A204.1 (cell line): ENCODE results near the gene RPL31.

Source experiments
- FAIRE-seq: peaks from 2 replicates; lab custom pipeline; 2012; peaks lifted over from hg19 to GRCh38; lab: Jason Lieb, UNC

The RPL31 gene

DNA sequence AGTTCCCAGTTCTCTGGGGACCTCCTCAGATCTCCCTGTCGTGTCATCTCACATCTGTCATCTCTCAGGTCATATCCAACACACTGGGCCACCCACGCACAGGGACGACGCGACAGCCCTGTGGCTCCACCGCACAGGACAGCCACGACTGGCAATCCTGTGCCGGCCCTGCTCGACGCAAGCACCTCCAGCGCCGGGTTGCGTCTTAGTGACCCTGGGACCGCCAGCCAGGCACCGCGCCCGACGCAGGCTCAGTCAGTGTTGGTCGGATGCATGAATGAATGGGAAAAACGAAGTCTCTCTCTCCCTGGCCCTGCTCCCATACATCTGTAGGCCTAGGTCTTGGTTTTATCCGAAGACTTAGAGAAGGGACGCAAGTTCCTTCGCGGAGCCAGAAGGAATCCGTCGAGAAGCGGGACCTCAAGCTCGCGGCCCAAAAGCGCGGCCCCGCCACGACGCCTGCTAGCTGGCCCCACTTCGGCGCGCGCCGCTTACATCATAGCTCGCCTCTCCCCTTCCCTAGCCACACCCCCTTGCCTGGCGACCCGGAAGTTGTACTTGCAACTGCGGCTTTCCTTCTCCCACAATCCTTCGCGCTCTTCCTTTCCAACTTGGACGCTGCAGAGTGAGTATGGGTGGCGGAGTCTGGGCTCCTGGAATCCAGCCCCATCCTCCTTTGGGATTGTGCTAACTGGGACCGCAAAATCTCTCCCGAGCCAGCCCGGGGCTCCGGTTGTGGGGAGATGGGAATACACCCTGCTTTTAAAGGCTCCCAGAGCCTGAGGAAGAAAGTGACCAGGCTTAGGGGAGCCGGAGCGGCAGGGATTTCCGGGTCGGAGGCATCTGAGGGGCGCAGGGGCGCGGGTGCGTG is at the start of gene RPL31:
Gene RPL31, plus strand, starts transcription at position 599 of the 871 bp plus-strand sequence. CDS start 413 bp downstream, outside the sequence.
- peak; percentile 14 for FAIRE-seq

DNA sequence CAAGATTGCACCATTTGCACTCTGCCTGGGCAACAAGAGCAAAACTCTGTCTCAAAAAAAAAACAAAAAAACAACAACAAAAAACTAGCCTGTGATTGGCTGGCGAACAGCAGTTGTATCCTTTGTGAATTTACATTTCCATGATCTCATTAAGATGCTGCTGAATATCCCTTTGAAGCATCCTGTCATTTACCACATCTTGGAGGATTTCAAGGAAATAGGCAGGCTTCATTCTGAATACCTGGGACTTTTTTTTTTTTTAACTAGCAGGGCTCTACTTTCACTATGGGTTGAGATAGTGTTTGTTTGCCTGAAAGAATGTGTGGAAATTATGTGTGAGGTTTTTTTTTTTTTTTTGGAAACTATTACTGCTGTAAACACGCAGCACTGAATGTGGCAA is 49.6 kb upstream of the RPL31 start:
- no peak for FAIRE-seq

DNA sequence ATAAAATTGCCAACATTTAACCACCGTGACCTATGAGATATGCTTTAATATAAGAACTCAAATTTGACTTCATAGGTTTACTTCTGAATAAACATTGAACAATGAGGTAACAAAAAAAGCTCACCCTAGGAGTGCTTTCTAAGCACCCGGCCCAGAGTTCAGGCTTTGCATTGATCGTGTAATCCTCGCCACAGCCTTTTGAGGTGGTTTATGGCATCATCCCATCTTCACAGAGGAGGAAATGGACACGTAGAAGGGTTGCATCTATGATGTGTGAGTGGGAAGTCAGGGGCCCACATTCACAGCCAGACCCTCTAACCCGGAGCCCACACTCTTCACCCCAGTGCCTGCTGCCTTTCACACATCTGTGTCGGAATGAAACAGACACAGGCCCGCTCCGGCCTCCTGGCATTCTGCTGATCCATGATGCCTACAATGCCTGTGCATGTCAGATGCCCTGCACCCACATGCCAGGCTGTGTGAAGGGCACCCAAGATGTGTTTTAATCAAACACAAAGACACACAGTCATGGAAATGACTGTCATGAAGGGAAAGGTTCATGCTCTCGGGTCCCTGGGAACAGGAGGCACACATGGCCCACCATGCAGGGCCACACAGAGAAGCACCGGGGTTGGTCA is 48.6 kb upstream of the RPL31 start:
- no peak for FAIRE-seq

DNA sequence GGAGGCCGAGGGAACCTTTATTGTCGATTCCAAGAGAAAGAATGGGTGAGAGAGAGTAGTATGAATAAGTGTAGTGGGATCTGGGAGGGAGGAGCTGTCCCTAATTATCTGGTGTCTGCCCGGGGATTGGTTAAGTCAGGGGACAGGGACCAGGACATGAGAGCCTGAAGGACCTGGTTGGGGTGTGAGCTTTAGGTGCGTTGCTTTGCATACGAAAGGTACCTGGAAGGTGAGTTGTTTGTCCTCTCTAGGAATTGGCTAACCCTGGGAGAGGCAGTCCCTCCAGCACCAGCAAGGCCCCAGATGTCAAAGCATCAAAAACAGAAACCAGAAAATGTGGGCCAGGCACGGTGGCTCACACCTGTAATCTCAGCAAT is 48.1 kb upstream of the RPL31 start:
- FAIRE-seq = no peak

DNA sequence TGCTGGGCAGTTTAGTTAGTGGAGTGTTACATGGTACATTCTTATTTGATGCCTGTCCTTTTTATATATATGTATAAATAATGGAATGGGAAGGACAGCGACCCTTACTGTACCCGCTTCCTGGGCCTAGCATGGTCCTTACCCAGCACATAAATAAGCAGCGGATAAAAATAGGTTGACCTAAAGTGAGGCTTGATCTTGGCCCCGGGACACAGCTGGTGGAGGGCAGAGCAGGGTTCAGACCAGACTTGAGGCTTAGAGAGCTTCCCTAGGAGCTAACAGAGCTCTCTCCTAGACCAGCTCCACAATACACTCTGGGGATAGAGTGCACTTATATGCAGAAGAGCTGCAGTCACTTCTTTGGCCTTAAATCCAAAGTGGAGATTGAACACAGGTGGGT is 46.9 kb upstream of the RPL31 start:
- no peak for FAIRE-seq

DNA sequence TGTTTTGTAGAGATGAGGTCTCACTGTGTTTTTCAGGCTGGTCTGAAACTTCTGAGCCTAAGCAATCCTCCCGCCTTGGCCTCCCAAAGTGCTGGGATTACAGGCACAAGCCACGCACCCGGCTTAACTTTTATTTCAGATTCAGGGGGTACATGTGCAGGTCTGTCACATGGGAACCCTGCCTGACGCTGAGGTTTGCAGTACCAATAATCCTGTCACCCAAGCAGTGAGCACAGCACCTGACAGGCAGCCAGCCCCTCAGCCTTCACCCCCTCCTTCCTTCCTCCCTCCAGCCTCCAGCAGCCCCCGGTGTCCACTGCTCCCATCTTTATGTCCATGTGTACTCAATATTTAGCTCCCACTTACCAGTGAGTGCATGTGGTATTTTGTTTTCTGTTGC is 46.0 kb upstream of the RPL31 start:
- no peak for FAIRE-seq

DNA sequence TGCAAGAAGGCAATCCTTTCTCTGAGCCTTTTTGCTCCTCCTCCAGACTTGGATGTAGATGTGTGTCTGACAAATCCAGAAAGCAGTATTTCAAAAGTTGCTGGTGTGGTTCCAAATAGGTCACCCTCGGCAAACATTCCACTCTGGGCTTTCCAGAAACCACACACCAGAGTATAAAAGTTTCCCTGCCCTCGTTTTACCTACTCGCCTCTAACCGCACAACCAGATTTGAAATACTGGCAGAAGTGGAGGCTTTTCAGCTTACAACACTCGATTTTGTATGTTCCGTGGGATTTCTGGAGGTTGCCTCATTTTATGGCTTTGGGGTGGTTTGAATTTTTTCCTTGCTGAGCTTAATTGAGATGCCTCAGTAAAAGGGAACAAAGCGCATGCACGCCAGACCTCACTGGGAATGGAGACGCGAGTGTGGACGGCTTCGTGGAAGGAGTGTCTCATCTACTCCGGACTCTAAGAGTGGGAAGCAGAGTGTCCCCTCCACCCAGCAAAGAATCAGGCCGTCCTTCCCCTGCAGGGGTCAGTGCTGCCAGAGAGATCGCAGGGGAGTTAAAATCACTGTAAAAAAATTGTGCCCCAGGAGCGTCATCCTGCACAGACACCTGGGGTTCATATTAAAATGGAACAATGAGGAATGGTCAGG is 44.0 kb upstream of the RPL31 start:
- no peak for FAIRE-seq

DNA sequence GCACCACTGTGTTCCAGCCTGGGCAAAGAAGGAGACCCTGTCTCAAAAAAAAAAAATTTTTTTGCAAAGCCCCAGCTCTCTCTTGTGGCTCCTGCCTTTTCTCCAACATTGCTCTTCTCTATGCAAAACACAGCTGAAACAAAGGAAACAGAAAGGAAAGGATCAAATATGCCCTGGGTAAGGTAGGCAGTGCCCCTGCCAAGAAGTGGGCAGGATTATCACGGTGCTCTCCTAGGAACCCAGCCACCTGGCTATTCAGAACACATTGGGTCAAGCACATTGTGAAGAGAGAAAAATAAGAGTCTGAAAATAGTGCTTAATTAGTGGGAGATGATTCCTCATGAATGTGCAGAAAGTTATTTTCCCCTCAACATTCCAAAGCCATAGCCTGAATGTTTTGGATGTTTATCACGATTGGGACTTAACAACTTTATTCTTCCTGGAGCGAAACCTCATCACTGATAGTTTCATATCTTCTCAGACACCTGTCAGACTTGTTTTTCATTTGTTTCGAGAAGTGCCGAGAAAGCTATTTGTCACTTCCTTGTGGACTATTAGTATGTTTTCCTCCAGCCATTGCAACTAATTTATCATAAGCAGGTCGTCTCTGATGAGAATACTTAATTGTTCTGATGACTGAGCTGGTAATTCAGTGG is 42.7 kb upstream of the RPL31 start:
- no peak for FAIRE-seq

DNA sequence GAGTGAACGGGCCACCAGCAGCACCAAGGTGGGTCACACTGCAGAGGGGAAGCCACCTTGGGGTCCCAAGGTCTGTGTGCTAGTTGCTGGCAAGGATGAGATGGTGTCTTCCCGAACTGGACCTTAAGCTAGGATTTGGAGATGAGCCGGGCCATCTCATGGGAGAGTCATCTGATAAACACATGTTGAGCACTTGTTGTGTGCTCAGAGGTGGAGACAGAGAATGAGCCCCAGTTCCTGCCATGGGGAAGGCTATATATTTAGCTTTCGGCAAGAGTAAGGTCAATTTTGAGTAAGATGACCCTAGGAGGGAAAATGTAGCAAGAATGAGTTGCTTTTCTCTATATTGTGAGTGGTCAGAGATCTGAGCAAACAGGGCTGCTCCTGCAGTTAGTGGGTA is 41.4 kb upstream of the RPL31 start:
- FAIRE-seq = no peak

DNA sequence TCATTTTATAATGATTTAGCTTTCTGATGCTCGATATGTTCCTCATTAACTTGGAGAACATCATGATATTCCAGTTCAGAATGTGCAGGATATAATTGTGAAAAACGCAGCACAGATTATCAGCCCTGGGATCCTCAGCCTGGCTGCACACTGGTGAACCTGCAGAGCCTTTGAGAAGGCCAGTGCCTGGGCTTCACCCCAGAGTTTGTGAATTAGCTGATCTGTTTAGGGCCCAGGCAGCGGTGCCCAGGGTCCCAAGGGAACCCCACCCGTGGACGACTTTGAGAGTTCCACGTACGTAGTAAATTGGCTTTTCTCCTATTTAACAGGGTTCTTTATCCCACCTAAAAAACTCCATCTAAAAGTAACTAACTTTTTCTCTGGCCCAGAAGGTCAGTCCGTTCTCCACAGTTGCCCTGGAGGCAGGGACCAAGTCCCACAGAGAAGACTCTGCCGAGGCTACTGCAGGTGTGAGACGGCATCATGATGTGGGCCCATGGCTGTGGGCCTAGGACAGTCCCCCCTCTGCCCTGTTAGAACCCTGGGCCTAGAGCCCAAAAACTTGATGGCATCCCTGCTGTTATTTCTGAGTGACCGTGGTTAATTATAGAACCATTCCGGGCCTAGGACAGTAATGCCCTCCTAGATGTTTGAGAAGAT is 39.6 kb upstream of the RPL31 start:
- FAIRE-seq = no peak

DNA sequence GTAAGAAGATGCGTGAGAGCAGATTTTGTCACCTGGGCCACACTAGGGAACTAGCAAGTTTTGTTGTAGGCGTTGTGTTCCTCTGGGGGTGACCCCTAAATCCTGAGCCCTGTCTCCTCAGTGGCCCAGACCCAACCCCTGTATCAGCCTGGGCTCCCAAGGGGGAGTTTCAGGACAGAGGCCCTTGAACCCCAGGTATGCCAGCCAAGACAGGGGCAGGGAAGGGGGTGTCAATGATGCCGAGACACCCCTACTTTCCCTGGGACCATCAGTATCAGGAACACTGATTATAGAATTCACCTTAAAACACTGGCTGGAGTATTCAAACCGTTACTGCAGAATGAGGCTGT is 39.1 kb upstream of the RPL31 start:
- no peak for FAIRE-seq

DNA sequence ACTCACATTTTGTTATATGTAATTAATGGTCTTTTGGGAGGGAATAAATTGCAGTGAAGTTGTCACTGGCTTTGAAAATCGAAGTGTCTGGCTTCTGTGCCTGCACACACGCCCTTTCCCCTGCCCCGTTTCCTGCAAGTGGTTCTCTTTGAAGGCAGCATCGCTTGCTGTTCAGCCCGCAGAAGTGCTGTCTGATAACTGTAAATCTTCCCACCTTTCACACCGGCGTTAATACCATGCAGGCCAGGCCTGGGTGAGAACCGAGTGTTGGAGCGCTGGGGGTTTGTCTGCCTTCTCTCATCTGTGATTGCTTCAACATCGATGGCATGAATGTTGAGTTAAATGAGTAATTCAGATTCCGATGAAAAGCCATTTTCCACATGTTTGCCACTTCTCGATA is 37.9 kb upstream of the RPL31 start:
- no peak for FAIRE-seq

DNA sequence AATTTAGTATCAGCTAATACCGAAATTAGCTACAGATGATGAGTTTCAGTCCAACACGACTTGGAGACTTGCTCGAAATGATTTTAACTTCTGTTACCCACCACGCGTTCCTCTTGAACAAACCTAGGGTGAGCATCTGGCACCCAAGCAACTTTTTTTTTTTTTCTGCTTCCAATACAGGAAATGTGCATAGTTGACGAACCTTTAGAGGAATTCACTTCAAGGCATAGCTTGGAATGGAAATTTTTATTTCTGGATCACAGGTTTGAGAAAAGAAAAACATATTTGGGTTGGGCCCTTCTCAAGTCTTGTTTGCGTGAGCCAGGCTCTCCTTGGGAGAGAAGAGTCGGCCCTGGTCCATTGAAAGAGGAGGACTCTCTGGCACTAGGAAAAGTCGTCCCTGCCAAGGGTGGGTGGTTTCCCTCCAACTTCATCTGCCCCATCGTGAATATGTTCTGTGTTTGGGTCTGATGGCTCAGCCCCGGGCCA is 37.4 kb upstream of the RPL31 start:
- FAIRE-seq = no peak

DNA sequence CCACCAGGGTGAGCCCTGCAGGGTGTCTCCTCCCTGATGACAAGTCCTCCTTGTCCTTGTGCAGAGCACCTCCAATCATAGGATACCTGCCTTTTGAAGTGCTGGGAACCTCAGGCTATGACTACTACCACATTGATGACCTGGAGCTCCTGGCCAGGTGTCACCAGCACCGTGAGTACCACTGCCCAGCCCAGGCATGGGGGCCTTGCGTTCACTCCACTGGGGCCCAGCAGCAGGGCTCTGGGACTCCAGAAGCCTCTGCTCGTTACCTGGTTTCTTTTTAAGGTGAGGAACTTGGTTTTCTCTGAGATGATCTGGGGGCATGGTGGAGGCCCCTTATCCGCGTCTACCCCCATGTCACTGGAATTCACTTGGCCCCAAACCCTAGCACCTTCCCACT is 36.5 kb upstream of the RPL31 start:
- no peak for FAIRE-seq

DNA sequence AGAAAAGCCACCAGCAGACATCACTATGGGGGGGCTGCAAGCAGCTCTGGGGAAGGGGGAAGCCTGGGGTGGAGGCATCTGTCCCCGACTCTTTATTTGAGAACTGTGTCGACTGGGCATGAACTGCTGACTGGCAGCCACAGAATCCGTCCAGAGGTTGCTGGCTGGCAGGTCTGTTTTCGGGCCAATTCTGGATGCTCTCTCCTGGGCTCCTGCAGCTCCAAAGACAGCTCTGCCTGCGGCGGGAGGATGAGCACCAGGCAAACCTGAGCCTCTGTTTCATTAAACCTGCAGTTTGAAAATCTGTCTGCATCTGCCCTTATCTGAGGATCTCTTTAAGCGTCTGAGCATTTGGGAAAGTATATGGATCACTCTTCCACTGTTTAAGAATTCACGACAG is 34.4 kb upstream of the RPL31 start:
- no peak for FAIRE-seq

DNA sequence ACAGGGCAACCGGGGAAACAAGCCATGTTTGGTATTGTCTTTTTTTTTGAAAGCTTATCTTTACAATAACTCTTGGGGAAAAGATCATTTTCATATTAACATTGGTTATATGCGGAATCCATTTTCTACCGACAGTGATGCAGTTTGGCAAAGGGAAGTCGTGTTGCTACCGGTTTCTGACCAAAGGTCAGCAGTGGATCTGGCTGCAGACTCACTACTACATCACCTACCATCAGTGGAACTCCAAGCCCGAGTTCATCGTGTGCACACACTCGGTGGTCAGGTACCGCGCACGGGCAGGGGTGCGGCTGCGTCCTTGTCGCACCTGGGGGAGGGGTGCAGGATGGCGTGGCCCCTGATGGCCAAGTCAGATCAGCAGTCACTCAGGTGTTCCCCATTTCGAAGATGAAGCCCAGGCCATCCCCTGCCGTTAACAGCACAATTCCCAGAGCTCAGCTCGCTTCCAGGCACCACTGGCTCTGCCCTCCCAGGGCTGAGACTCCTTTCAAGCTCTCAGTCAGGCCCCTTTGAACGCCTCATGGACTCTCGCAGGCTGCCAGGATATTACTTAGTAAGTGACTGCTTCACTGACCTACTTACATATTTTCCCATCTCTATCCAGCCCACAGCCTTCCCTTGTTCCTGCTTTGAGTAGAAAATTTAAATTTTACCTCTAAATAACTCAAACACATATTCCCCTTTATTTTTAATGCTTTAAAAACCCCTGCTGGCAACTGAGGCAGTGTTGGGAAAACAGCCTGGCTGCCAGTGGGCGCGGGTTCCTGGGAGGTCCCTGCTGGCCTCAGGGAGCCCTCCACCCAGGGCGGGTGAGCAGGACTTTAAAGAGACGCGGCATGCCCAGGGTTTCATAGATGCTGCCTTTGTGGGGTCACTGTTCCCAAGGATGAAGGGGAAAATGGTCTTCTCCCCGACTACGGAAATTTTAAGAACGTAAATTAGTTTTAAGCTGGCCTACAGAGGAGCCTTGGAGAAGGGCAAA is 33.6 kb upstream of the RPL31 start:
- no peak for FAIRE-seq

DNA sequence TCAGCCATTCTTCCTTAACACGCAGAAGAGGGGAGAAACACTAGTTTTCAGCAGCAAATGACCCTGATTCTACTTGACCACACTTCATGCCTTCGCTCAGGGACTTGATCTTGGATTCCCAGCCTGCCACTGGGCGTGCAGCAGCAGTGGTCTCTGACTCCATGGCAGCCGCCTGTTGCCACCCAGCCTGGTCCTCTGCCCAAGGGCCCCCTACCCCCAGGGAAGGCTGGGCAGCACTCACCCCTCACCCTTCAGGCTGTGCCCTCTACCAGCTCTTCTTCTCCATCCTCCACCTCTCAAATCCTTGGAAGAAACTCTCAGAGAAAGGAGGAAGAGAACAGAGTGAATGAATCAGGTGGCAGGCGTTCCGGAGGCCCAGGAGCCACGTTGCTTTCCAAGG is 32.1 kb upstream of the RPL31 start:
- no peak for FAIRE-seq

DNA sequence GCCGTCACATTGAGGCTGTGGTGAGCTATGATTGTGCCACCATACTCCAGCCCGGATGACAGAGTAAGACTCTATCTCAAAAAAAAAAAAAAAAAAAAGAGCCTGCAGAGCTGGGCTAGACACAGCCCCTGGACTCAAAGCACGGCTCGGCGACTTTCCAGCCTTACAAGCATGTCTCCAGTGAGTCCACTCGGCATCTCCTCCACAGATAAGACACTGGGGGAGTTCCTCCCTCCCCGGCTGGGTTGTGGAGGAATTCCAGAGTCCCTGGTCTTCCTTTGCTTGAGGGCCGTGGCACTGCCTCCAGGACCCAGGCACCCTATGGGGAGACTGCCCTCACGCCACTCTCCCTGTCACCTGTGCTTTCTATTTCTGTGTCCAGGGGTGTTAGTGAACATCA is 30.9 kb upstream of the RPL31 start:
- FAIRE-seq = no peak

DNA sequence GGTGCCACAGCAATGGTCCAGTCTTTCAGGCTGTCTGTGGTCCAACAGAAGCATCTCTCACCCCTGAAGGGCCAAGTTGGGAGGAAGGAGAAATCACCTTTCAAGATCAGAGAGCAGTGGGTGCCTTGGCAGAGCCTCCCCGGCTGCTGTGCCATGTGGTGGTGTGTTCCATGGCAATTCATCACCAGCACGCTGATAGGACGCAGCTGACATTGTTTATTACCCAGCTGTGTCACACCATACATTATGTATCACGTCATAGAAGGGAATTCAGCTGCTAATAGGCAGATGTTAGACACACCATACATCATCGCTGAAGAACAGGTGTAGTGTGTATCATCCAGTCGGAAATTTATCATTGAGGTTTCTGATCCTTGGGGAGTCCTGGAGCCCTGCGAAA is 29.6 kb upstream of the RPL31 start:
- no peak for FAIRE-seq

DNA sequence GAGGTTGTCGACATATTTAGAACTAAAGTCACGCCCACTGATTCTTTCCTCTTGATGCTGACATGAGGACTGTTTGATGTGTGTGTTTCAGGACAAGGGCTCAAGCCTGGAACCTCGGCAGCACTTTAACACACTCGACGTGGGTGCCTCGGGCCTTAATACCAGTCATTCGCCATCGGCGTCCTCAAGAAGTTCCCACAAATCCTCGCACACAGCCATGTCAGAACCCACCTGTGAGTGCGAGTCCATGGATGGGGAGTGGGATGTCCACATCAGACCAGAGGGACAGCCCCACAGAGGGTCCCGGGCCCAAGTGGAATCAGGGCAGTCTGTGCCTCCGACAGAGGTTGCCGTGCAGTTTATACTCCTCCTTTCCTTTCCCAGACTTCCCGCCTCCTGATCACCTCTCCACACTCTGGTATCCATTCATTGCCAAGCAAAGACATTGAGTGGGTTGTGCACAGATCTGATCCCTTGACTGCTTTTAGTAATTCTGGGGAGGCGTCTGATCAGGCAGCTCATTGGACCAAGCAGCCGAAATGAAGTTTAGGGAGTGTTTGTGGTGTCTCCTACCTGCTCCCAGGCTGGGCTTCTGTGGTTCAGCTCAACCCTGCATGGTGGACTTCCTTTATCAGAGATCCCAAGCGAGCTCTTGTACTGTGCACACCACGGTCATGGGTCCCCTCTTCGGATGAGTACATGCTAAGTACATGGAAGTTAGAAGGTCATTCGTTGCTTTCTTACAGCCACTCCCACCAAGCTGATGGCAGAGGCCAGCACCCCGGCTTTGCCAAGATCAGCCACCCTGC is 27.2 kb upstream of the RPL31 start:
- FAIRE-seq = no peak

DNA sequence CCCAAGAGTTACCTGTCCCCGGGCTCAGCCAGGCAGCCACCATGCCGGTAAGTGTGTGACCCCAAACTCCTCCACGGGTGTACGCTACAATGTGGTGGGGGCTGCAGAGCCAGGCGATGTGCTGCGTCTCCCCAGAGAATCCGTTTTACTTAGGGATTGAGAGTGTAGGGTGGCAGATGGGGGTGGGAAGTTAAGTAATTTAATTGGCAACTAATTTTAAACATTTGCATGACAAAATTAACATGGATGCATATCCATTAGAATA is 26.6 kb upstream of the RPL31 start:
- no peak for FAIRE-seq
